UCSD-AML1 (cell line): Measurements from ENCODE around the gene MARCHF10.
A peak's percentile ranks its signal among the peaks of the same experiment; 100 is the strongest.
"Not testable (repeated sequence)": the region's sequence is repeated elsewhere in the genome, so short reads cannot be mapped to it uniquely, and the experiment has no call there.

Source experiments
- DNase-seq: peaks from one replicate; lab custom pipeline; 2025; ENCODE audit not compliant: unreplicated experiment; lab: John Stamatoyannopoulos, UW

Gene MARCHF10

GRCh38 chr17:62702746-62703260, 105.3 kb downstream of the MARCHF10 start:
- no peak for DNase-seq

- DNase-seq, result no peak
Measured at GRCh38 chr17:62701706-62702085, 106.4 kb downstream of the MARCHF10 start.

GRCh38 chr17:62700964-62701705, 107.0 kb downstream of the MARCHF10 start:
- DNase-seq, result no peak

- DNase-seq, result not testable (repeated sequence)
Measured at GRCh38 chr17:62698459-62698858, 109.7 kb downstream of the MARCHF10 start.

GRCh38 chr17:62696726-62697490, 111.2 kb downstream of the MARCHF10 start:
- no peak for DNase-seq

GRCh38 chr17:62696256-62696655, 111.9 kb downstream of the MARCHF10 start:
- no peak for DNase-seq

GRCh38 chr17:62695093-62695738, 112.9 kb downstream of the MARCHF10 start:
- not testable (repeated sequence) for DNase-seq

GRCh38 chr17:62693616-62694409, 114.3 kb downstream of the MARCHF10 start:
- no peak for DNase-seq

- peak; percentile 27 for DNase-seq
Measured at GRCh38 chr17:62692721-62693431, 115.2 kb downstream of the MARCHF10 start.

GRCh38 chr17:62692159-62692651, 115.9 kb downstream of the MARCHF10 start:
- DNase-seq, result no peak

GRCh38 chr17:62691589-62691915, 116.6 kb downstream of the MARCHF10 start:
- not testable (repeated sequence) for DNase-seq

- DNase-seq, result no peak
Measured at GRCh38 chr17:62690168-62690897, 117.8 kb downstream of the MARCHF10 start.

GRCh38 chr17:62689441-62690167, 118.5 kb downstream of the MARCHF10 start:
- DNase-seq, result no peak

- no peak for DNase-seq
Measured at GRCh38 chr17:62688398-62689160, 119.5 kb downstream of the MARCHF10 start.

- no peak for DNase-seq
Measured at GRCh38 chr17:62687997-62688396, 120.1 kb downstream of the MARCHF10 start.

GRCh38 chr17:62684179-62684578, 123.9 kb downstream of the MARCHF10 start:
- no peak for DNase-seq

- DNase-seq, result no peak
Measured at GRCh38 chr17:62681939-62682381, 126.2 kb downstream of the MARCHF10 start.
